Heart right ventricle (tissue), 16 donors: ENCODE results near the gene ACBD5. TPM values are rescaled to one million over a fixed set of nuclear protein-coding genes. Genes with fewer than 3 reads are reported as not detected.

Source experiments
- ATAC-seq, 8 donors: fragments of 200-7000 bp; cut with Tn5 transposase; one replicate each; pipeline ENCODE4 v1.9.1; 2020; ENCODE audit warnings: mild to moderate bottlenecking in 8 of 8, moderate library complexity in 8 of 8, moderate number of reproducible peaks in 1 of 8
- DNase-seq, 2 donors: peaks; one replicate each; pipeline ENCODE4 v3.0.0-alpha.2; 2020
- H3K27ac ChIP-seq, 10 donors: fragments of 200-600 bp; sonication (generic) in 2 of 10; one replicate each; pipeline versions ENCODE4 v1.5.0 to v1.8.0; 2020 to 2022; ENCODE audit warnings: mild to moderate bottlenecking in 3 of 10
- H3K27me3 ChIP-seq, 7 donors: fragments of 200-600 bp; one replicate each; pipeline ENCODE4 v1.8.0; 2021 to 2022; ENCODE audit warnings: mild to moderate bottlenecking in 2 of 7
- H3K36me3 ChIP-seq, 9 donors: fragments of 200-600 bp; sonication (generic) in 1 of 9; one replicate each; pipeline versions ENCODE4 v1.5.0 to v1.8.0; 2020 to 2022; ENCODE audit warnings: mild to moderate bottlenecking in 2 of 9
- H3K4me1 ChIP-seq, 9 donors: fragments of 200-600 bp; sonication (generic) in 1 of 9; one replicate each; pipeline versions ENCODE4 v1.5.0 to v1.8.0; 2020 to 2022; ENCODE audit warnings: mild to moderate bottlenecking in 4 of 9
- H3K4me3 ChIP-seq, 10 donors: fragments of 200-600 bp; sonication (generic) in 2 of 10; one replicate each; pipeline versions ENCODE4 v1.5.0 to v1.8.0; 2020 to 2022; ENCODE audit warnings: mild to moderate bottlenecking in 7 of 10, moderate library complexity in 2 of 10
- H3K9me3 ChIP-seq, 11 donors: fragments of 200-600 bp in 10 of 11; sonication (generic) in 2 of 11; one replicate each; pipeline versions ENCODE4 v1.5.0 to v1.8.0; 2013 to 2022; ENCODE audit warnings: mild to moderate bottlenecking in 2 of 11, control low read depth in 1 of 11, moderate library complexity in 1 of 11
- CTCF ChIP-seq, 9 donors: fragments of 200-600 bp; sonication (generic) in 2 of 9; IDR thresholded peaks; one replicate each; pipeline versions ENCODE4 v1.5.0 to v1.8.0; 2021 to 2022; ENCODE audit warnings: antibody characterized with exemption in 9 of 9, mild to moderate bottlenecking in 5 of 9, moderate library complexity in 1 of 9
- WGBS, 2 donors: extraction: QIAGEN DNeasy Blood & Tissue Kit; methylation state at CpG; one replicate each; pipeline ENCODE4 v1.1.7; 2013; ENCODE audit warnings: inconsistent platforms in 1 of 2; 5-methylcytosine and 5-hydroxymethylcytosine counted together
- intact Hi-C, 10 donors: fragments of 100-400 bp; cut with DNase I; formaldehyde crosslinking; loops; one replicate each; pipeline versions ENCODE4 v1.11.1 to v1.14.2; 2022
- polyA plus RNA-seq, 2 donors: library from polyadenylated mRNA; stranded (reverse); fragments of 200-250 nt; gene quantifications; one replicate each; pipeline ENCODE4 v1.2.3, GENCODE V29; 2013
- total RNA-seq, 10 donors: library from RNA; stranded (reverse); fragmentation: NEBNext Ultra II Directional in 3 of 10; extraction: Animal tissue kit (Norgen Biotek cat#: 25700) in 3 of 10; gene quantifications; one replicate each; pipeline versions ENCODE4 v1.2.1 to v1.2.4, GENCODE V29; 2021 to 2023
- donor health status: Arrhythmogenic right ventricular cardiomyopathy.
- donor health status: ischemic (EF 13 %, LVEDD 7.1; RV severe dilation, severe dysfunction).
- donor health status: healthy with polysubstance abuse.
- donor health status: DM: no; HTN: yes; CAD: no.
- donor health status: DM: no; HTN: no; CAD: no.
- donor health status: ischemic (EF 25% LVEDD 6.9; RV normal size, moderate dysfunction).
- donor health status: ischemic (EF 25% LVEDD 5.7; RV mildly dilated, moderate dysfunction).
- donor health status: healthy.
- donor health status: DM: yes; HTN: yes; CAD: no.
- donor health status: Ischemic cardiomyopathy.
- donor health status: ischemic (EF 35%, LVEDD 5.7; RV mildly dilated, moderate dysfunction).
- donor health status: nonischemic (EF 11% LVEDD 7.7; RV severe dilation, severe dysfunction).
- donor health status: DM: yes; HTN: yes; CAD: no.
- donor health status: PGD.
- donor health status: ischemic (EF 29% LVEDD 5.4; RV normal size, mild dysfunction).
- donor health status: nonischemic (EF 23%, LVEDD 6.1; RV moderate dilation, normal function).

ACBD5 gene
- total and polyA plus RNA-seq, 12 donors: 14.6 to 93.3 (median 72.7) TPM

GRCh38 chr10:27247006-27247405, 6.4 kb upstream of the ACBD5 start:
- no peak for DNase-seq
- 78 to 83% methylated on average over 5 of the region's 5 CpGs for WGBS, 2 donors
- no peak for TF ChIP-seq CTCF (IDR thresholded peaks at IDR 0.05)
- intact Hi-C loops: loop anchor here in 3 of 10 donors (10.0 kb wide), 2 partner anchors 92 to 1288 kb away; partner anchors contain the start of genes MASTL (in 2 of the 3), YME1L1 (in 2 of the 3) and WAC (in 1 of the 3)
- H3K4me1 ChIP-seq: peaks cover 0 to 31% (median 11%) of the 10 kb centered on the region in 9 donors
- no peaks in the 10 kb centered on the region for H3K27me3 ChIP-seq
- H3K27ac ChIP-seq: no peak overlapping the region
- ATAC-seq: no peak
- no peak overlapping the region for H3K4me3 ChIP-seq
- H3K36me3 ChIP-seq: no peaks in the 10 kb centered on the region
- no peaks in the 10 kb centered on the region for H3K9me3 ChIP-seq

- Histone ChIP-seq H3K4me3 (no peak overlapping the region), H3K4me1 (peaks cover 4 to 36% (median 16%) of the 10 kb centered on the region in 9 donors), H3K27ac (peak overlapping the region in 4 of 10 donors; percentile 17 to 51 (median 43)), H3K36me3 (no peaks in the 10 kb centered on the region), H3K27me3 (no peaks in the 10 kb centered on the region), H3K9me3 (no peaks in the 10 kb centered on the region)
- WGBS, 2 donors: 49 to 61% methylated on average over 10 to 11 of the region's 11 CpGs
- no peak for ATAC-seq
- DNase-seq: no peak
- intact Hi-C loops: loop anchor here in 3 of 10 donors (10.0 kb wide), 2 partner anchors 91 to 1289 kb away; partner anchors contain the start of genes MASTL (in 2 of the 3), YME1L1 (in 2 of the 3) and WAC (in 1 of the 3)
- no peak for TF ChIP-seq CTCF (IDR thresholded peaks at IDR 0.05)
Observed at GRCh38 chr10:27245836-27246235, 5.2 kb upstream of the ACBD5 start.

- intact Hi-C loops: loop anchor here in 6 of 10 donors (5.0 to 10.0 kb wide), 4 partner anchors 88 to 1290 kb away; partner anchors contain the start of genes YME1L1 (in 4 of the 6), MASTL (in 3 of the 6) and WAC (in 1 of the 6)
- Histone ChIP-seq H3K4me1 (peaks cover 4 to 36% (median 16%) of the 10 kb centered on the region in 9 donors), H3K9me3 (no peaks in the 10 kb centered on the region), H3K27ac (peak overlapping the region in 2 of 10 donors; percentile 46 to 51), H3K36me3 (no peaks in the 10 kb centered on the region), H3K27me3 (no peaks in the 10 kb centered on the region), H3K4me3 (no peak overlapping the region)
- ATAC-seq (no peak), DNase-seq (no peak)
- 51 to 94% methylated on average over 1 of the region's 1 CpG for WGBS, 2 donors
- no peak for TF ChIP-seq CTCF (IDR thresholded peaks at IDR 0.05)
Observed at GRCh38 chr10:27244976-27245375, 4.4 kb upstream of the ACBD5 start.

GRCh38 chr10:27242951-27243551, 2.5 kb upstream of the ACBD5 start:
- Histone ChIP-seq H3K27ac (peak overlapping the region; percentile 92 to 99 (median 96)), H3K9me3 (no peaks in the 10 kb centered on the region), H3K36me3 (no peaks in the 10 kb centered on the region), H3K27me3 (no peaks in the 10 kb centered on the region), H3K4me3 (peak overlapping the region; percentile 58 to 84 (median 76)), H3K4me1 (peaks cover 4 to 46% (median 35%) of the 10 kb centered on the region in 9 donors)
- ATAC-seq (peak; percentile 14 to 76 (median 58)), DNase-seq (peak in 1 of 2 donors; percentile 76)
- TF ChIP-seq CTCF (IDR thresholded peaks at IDR 0.05): no peak
- intact Hi-C loops: loop anchor here in 6 of 10 donors (5.0 to 10.0 kb wide), 4 partner anchors 86 to 1292 kb away; partner anchors contain the start of genes YME1L1 (in 4 of the 6), MASTL (in 3 of the 6) and WAC (in 1 of the 6)
- WGBS, 2 donors: 15 to 26% methylated on average over 12 of the region's 12 CpGs
